Peyer's patch (tissue), 4 donors: Measurements from ENCODE around the gene RUBCN. TPM values are rescaled to one million over a fixed set of nuclear protein-coding genes. Genes with fewer than 3 reads are reported as not detected.

Experiments used
- DNase-seq, 3 donors: peaks; one replicate each; pipeline ENCODE4 v3.0.0-alpha.2; 2017 to 2019
- H3K27ac ChIP-seq, 4 donors: fragments of 200-600 bp; sonication (generic); one replicate each; pipeline ENCODE4 v1.5.1; 2016 to 2019
- H3K27me3 ChIP-seq, 2 donors: fragments of 200-600 bp; sonication (generic); one replicate each; pipeline ENCODE4 v1.5.1; 2019
- H3K36me3 ChIP-seq, 3 donors: fragments of 200-600 bp; sonication (generic); one replicate each; pipeline ENCODE4 v1.5.1; 2016 to 2019
- H3K4me1 ChIP-seq, 4 donors: fragments of 200-600 bp; sonication (generic); one replicate each; pipeline ENCODE4 v1.5.1; 2016 to 2019
- H3K4me3 ChIP-seq, 4 donors: fragments of 200-600 bp; sonication (generic); 1 replicate in 3 of 4; 2 replicates in 1 of 4; pipeline ENCODE4 v1.5.1; 2016 to 2019; ENCODE audit warnings: mild to moderate bottlenecking in 1 of 4
- H3K9me3 ChIP-seq, 4 donors: fragments of 200-600 bp; sonication (generic); one replicate each; pipeline ENCODE4 v1.5.1; 2016 to 2019; ENCODE audit warnings: mild to moderate bottlenecking in 1 of 4
- CTCF ChIP-seq, 6 experiments: fragments of 450-650 bp in 4 of 6; fragments of 200-600 bp in 2 of 6; sonication (generic) in 1 of 6; IDR thresholded peaks; one replicate each; pipeline ENCODE4 v1.5.1; 2017 to 2019; ENCODE audit warnings: antibody characterized with exemption in 6 of 6, mild to moderate bottlenecking in 3 of 6, moderate library complexity in 1 of 6
- POLR2A ChIP-seq, 2 donors: fragments of 450-650 bp; IDR thresholded peaks; one replicate each; pipeline ENCODE4 v1.5.1; 2017; ENCODE audit warnings: antibody characterized with exemption in 2 of 2, mild to moderate bottlenecking in 2 of 2, moderate library complexity in 2 of 2
- total RNA-seq, 4 donors: library from RNA; depleted of rRNA; stranded (reverse); fragments of >200 nt; gene quantifications; one replicate each; pipeline ENCODE4 v1.1.0, GENCODE V29; 2016

RUBCN gene
- total RNA-seq = 100 to 1,000 TPM in 1 of 4 donors, 10 to 100 TPM in 3; 45.4 to 113 (median 48.2) TPM

DNA sequence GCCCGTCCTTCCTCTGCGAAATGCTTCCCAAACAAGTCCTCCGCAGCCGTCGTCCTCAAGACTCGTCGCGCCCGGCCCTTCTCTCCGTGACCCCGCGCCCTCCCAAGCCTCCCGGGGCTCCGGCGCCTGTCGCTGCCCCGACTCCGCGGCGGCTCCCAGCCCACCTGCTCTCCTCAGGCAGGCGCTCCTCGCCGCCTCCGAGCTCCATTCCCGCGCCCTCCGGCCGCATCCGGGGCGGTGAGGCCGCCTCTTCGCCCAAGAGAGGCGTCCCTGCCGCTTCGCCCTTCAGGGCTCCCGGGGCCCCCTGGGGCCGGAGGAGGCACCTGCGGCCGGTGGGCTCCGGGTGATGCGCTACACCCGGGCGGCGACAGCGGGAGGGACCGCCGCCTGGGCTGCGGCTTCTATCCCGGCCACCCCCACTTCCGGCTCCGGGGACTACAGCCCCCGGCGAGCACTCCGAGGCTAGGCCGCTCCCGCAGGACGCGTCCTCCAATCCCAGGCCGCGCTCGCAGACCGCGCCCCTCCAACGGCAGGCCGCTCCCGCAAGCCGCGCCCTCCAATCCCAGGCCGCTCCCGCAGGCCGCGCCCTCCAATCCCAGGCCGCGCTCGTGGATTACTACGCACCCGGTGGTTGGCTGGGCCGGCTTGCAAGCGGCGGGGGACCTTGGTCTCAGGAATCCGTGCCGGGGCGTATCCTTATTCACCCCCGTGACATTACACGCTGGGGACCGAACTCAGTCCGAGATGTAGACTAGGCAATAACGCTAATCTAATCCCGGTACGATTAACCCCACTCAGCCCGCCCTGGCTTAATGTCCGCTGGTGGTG is at the start of gene RUBCN:
Gene RUBCN, minus strand, starts transcription at position 414 of the 828 bp plus-strand sequence. Its CDS starts 185 bp downstream, at position 229.
- no peaks in the 10 kb centered on the region for H3K27me3 ChIP-seq
- no peaks in the 10 kb centered on the region for H3K36me3 ChIP-seq
- TF ChIP-seq POLR2A (IDR thresholded peaks at IDR 0.05) (peak; percentile 72 to 76), CTCF (IDR thresholded peaks at IDR 0.05) (peak in 1 of 6 experiments; percentile 7)
- DNase-seq = peak; percentile 95 to 98 (median 97)
- H3K4me1 ChIP-seq = peaks cover 0 to 18% (median 10%) of the 10 kb centered on the region in 4 donors
- H3K9me3 ChIP-seq = no peaks in the 10 kb centered on the region
- H3K4me3 ChIP-seq = peak within 1 kb of the TSS; percentile 74 to 94 (median 82)
- peak within 1 kb of the TSS; percentile 81 to 95 (median 88) for H3K27ac ChIP-seq

DNA sequence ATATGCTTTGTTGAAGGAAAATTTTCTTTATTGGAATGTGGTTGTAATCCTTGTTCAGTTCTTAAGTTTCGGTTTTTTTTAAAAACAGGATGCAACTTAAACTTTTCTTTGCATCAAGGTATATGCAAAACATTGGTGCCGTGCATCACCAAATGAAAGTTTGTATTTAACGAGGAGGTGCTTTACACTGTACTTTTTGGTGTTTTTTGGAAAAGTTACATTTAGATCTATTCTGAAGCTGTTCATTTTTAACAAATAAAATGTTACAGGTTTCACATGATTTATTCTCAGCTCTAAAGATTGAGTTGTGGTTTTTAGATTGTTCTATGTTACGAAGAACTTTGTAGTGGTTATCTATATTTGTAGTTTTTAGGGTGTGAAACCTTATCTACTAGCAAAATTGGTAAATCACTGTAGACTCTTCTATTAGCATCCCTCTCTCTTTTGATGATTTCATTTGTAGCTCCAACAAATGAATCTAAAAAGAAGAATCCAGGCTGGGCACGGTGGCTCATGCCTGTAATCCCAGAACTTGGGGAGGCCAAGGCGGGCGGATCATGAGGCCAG is 47.4 kb upstream of the RUBCN start:
- TF ChIP-seq CTCF (IDR thresholded peaks at IDR 0.05) (no peak), POLR2A (IDR thresholded peaks at IDR 0.05) (no peak)

GRCh38 chr3:197782230-197782629 is 45.5 kb upstream of the RUBCN start:
- H3K4me3 ChIP-seq = no peak overlapping the region
- peaks cover 0 to 67% (median 4%) of the 10 kb centered on the region in 3 donors for H3K36me3 ChIP-seq
- H3K27me3 ChIP-seq = no peaks in the 10 kb centered on the region
- H3K4me1 ChIP-seq = no peaks in the 10 kb centered on the region
- no peaks in the 10 kb centered on the region for H3K9me3 ChIP-seq
- no peak for DNase-seq
- TF ChIP-seq POLR2A (IDR thresholded peaks at IDR 0.05) = no peak
- no peak for TF ChIP-seq CTCF (IDR thresholded peaks at IDR 0.05)
- H3K27ac ChIP-seq = no peak overlapping the region

More for the DNA sequence above, 47.4 kb upstream of the RUBCN start:
- H3K27ac ChIP-seq = no peak overlapping the region
- H3K4me3 ChIP-seq = no peak overlapping the region
- DNase-seq = no peak
- no peaks in the 10 kb centered on the region for H3K4me1 ChIP-seq
- H3K36me3 ChIP-seq = peaks cover 0 to 48% (median 4%) of the 10 kb centered on the region in 3 donors
- no peaks in the 10 kb centered on the region for H3K27me3 ChIP-seq
- no peaks in the 10 kb centered on the region for H3K9me3 ChIP-seq

GRCh38 chr3:197775317-197775716 is 38.6 kb upstream of the RUBCN start:
- Histone ChIP-seq H3K9me3 (no peaks in the 10 kb centered on the region), H3K27me3 (no peaks in the 10 kb centered on the region), H3K36me3 (peaks cover 0 to 89% (median 0%) of the 10 kb centered on the region in 3 donors), H3K4me3 (no peak overlapping the region), H3K4me1 (no peaks in the 10 kb centered on the region), H3K27ac (no peak overlapping the region)
- no peak for TF ChIP-seq POLR2A (IDR thresholded peaks at IDR 0.05)
- TF ChIP-seq CTCF (IDR thresholded peaks at IDR 0.05) = no peak
- no peak for DNase-seq

GRCh38 chr3:197761784-197762183 is 25.1 kb upstream of the RUBCN start:
- Histone ChIP-seq H3K4me3 (no peak overlapping the region), H3K4me1 (no peaks in the 10 kb centered on the region), H3K27me3 (no peaks in the 10 kb centered on the region), H3K27ac (no peak overlapping the region), H3K36me3 (peaks cover 0 to 70% (median 0%) of the 10 kb centered on the region in 3 donors), H3K9me3 (no peaks in the 10 kb centered on the region)
- no peak for TF ChIP-seq CTCF (IDR thresholded peaks at IDR 0.05)
- TF ChIP-seq POLR2A (IDR thresholded peaks at IDR 0.05) = no peak
- no peak for DNase-seq
